Raji (cell line): ENCODE data around the gene TLE5.

Experiments used
- POLR2A ChIP-seq: IDR thresholded peaks from 2 replicates; pipeline ENCODE4 v1.6.1; 2011; ENCODE audit warnings: low read depth, low read length, control low read depth; ENCODE audit not compliant: insufficient read depth

The TLE5 gene

GRCh38 chr19:3075605-3076431 is 13.5 kb upstream of the TLE5 start:
- TF ChIP-seq POLR2A = 0 out of 2 replicates have a peak, but pooled peaks have one; percentile 24

- TF ChIP-seq POLR2A = no peak
These were observed 11.8 kb upstream of the TLE5 start for GRCh38 chr19:3073931-3074595.

- no peak for TF ChIP-seq POLR2A
These were observed 10.9 kb upstream of the TLE5 start for GRCh38 chr19:3073159-3073563.

DNA sequence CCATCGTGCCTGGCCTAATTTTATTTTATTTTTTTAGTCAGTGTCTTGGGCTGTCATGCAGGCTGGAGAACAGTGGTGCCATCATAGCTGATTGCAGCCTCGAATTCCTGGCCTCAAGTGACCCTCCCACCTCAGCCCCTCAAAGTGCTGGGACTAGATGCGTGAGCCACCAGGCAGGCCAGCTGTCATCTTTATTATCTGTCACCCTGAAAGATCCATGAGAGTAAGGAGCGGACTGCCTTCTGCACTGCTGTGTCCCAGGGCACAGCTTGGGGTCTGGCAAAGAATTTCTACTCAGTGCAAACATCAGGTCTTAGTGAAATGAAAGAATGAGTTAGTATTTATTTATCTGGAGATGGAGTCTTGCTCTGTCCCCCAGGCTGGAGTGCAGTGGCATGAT is 9.5 kb upstream of the TLE5 start:
- TF ChIP-seq POLR2A = no peak

DNA sequence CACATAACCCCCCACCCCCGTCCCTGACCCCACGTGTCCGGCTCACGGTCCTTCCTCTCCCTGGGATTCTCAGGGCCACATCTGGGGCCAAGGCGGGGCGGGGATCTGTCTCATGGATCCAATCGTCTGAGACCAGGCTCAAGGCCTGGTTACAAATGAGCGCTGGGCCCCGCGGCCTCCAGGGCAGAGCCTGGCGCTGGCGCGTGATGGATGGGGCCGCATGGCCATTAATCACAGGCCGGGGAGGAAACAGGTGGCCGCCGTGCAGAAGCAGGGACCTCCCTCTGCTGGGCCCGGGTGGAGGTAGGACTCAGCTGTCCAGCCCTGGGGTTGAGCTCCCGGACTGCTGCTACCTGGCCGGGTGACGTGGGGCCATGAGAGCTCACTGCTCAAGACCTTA is 5.8 kb upstream of the TLE5 start:
- no peak for TF ChIP-seq POLR2A

DNA sequence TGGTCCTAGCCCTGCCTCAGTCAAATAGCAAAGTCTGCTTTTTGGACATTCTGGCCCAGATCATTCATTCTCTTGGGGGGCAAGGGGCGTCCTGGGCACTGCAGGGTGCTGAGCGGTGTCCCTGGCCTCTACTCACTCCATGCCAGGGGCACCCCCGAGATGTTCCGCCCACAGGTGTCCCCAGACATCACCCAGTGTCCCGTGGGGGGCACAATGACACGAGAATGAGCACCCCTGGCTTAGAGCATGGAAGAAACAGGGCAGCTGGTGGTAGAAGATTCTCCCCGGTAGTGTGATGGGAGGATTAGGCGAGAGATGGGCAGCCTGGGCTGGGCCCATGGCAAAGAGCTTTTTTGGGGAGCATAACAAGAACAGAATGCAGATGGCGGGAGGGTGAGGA is 5.3 kb upstream of the TLE5 start:
- TF ChIP-seq POLR2A = no peak

- TF ChIP-seq POLR2A = no peak
These were observed 4.3 kb upstream of the TLE5 start for GRCh38 chr19:3066482-3067049.

DNA sequence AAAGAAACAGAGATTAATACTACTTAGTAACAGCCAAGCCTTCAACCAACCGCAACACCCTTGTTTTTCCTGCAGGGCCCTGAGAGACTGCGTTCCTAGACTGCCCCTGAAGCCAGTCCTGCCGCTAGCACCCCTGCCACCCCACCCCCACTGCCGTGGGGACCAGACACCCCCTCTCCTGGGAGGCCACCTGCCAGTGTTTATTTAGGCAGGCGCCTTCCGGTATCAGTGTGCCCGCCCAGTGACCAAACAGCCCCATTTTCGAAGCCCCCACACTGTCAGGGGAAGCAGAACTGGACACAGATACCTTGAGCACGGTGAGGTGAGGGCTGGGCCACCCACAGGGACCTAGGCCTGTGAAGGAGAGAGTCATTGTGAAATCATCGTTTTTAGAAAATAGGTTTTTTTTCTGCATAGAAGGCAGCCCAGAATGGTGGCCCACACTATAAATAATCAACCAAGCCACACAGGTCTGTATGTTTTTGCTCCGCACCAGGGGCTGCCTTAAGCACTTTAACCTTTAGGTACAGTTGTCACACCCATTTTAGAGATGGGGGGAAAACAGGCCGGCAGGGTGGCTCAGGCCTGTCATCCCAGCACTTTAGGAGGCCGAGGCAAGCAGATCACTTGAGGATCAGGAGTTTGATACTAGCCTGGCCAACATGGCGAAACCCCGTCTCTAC is 3.5 kb upstream of the TLE5 start:
- TF ChIP-seq POLR2A = peak; percentile 18; the same call in 1 of the 2 replicates

DNA sequence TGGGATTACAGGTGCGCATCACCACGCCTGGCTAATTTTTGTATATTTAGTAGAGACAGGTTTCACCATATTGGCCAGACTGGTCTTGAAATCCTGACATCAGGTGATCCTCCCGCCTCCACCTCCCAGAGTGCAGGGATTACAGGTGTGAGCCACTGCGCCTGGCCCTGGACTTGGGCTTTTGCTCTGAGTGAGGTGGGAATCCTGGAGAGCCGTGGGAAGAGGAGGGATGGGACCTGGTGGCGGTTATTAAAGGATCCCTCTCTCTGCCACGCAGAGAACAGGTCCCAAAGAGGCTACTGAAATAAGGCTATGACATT is 1.7 kb upstream of the TLE5 start:
- TF ChIP-seq POLR2A = no peak

DNA sequence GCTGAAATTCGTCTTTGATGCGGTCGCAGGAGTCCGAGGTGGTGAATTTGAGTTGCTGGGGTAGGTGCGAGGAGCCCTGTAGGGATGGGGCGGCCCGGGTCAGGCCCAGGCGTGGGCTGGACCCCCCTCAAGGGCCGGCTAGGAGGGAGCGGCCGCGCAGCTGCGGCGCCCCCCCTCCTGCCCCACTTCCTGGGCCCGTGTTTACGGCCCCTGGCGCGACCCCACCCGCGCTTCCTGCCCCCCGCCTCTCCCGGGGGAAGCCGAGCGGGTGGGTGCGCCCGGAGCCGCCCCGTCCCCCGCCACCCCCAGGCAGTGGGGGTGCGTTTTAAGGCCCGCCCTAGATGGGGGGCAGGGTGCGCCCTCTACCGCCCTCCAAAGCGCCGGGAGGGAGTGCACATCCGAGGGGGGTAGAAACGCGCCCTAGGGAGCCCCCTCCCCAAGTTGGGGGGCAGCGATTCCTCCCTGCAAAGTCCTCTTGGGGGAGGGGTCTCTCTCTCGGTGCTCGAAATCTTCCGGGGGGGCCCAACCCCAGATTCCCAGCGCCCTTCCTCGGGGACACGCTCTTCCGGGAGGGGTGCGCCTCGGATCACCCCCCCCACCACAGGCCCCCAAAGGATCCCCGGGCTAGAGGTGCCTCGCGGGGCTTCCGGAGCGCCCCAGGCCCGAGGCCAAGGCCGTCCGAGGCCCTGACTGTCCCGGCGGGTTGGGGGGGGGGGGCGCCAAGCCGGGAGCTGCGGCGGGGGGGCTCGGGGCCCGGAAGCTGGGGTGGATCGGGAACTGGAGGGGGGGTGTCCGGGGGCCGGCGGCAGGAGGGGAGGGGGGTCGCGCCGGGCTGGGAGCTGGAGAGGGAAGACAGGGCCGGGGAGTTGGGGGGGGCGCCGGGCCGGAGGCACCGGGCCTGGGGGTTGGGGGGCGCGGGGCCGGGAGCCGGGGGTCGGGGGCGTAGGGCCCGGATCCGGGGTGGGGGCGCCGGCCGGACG is 823 bp downstream of the TLE5 start:
- TF ChIP-seq POLR2A = no peak

GRCh38 chr19:3060857-3061181 is 1.5 kb downstream of the TLE5 start:
- TF ChIP-seq POLR2A = no peak

DNA sequence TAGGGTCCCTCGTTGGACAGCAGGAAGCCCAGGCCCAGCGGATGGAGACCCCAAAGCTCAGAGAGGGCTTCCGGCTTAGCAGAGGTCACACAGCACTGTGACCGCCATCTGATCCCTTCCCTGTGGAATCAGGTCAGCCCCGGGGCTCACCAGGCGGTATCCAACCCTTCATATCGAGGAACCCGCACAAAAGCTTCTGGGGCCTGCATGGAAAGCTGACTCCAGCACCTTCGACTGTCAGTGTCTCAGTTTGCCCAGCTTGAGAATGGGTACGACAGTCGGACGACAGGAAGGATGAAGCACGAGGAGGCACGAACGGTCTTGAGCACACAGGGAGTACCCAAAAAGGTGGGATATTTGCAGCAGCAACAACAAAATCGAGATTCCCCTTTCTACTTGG is 2.6 kb downstream of the TLE5 start:
- TF ChIP-seq POLR2A = no peak

DNA sequence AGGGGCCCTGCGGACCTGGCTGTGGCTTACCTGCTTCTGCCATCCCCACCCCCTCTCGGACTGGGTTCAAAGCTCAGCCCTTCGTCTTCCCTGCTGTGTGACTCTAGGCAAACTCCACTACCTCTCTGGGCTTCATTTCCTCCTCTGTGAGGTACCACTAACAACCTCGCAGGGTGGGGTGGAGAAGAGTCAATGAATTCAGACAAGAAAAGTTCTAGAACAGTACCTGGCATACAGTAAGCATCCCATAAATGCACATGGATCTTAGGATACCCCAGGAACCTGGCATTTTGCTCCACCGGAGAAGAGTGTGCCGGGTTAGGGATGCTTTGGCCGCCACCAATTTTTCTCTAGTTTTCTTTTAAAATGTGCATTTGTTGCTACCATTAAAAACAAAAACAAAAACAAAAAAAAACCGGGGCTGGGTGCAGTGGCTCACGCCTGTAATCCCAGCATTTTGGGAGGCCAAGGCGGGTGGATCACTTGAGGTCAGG is 3.4 kb downstream of the TLE5 start:
- TF ChIP-seq POLR2A = no peak

DNA sequence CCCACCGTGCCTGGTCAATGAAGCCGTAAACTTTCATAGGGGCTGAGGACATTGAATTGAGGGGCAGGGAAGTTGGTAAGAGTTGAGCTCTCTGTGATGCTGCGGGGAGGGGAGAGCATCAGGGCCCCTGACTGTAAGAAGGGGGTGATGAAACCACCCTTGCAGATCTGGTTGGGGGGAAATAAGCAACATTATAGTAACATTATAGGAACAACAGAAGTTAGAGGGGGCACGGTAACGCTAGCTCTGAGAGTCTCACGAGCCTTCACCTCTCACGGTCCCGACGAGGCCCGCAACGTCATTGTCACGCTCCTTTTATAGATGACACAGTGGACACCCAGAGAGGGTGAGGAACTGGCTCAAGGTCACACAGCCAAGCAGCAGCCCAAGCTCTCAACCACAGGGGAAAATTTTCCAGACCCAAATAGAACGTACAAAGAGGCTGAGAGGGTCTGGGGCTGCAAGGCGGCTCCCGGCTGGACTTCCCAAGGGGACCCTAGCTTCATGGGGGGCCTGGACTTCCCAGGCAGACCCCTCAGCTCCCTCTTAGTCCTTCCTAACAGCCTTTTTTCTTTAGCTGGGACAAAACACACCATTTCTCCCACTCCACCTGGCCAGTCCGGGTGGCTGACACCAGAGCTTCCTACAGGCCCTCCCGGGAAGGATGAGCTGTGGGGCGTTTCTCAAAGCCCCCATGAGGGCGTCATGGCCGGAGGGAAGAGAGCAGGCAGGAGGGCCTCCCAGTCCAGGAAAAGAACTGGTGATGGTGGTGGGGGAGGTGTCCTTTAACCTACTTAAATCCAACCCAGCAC is 4.1 kb downstream of the TLE5 start:
- TF ChIP-seq POLR2A = no peak
